Measurements from ENCODE around the gene SERPINB2. TPM values are rescaled to one million over a fixed set of nuclear protein-coding genes. Genes with fewer than 3 reads are reported as not detected.

The SERPINB2 gene, protein sequence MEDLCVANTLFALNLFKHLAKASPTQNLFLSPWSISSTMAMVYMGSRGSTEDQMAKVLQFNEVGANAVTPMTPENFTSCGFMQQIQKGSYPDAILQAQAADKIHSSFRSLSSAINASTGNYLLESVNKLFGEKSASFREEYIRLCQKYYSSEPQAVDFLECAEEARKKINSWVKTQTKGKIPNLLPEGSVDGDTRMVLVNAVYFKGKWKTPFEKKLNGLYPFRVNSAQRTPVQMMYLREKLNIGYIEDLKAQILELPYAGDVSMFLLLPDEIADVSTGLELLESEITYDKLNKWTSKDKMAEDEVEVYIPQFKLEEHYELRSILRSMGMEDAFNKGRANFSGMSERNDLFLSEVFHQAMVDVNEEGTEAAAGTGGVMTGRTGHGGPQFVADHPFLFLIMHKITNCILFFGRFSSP
- total RNA-seq (1 to 10 TPM in 1 of 2 donors, under 1 TPM in 1; 0.27 to 2.0 TPM), polyA plus RNA-seq (under 1 TPM; 0.25 to 0.97 TPM)
- long read RNA-seq, donor 1, partial matches to known transcripts, result 0 of 1 reads
- long read RNA-seq, donor 1, other reads (novel, unspliced or antisense), result 0 of 1 reads
- long read RNA-seq, donor 2, partial matches to known transcripts, result 0 of 1 reads
- long read RNA-seq, donor 2, other reads (novel, unspliced or antisense), result 0 of 1 reads

GRCh38 chr18:63887424-63887823 is at the start of gene SERPINB2:
SERPINB2 (plus strand) TSS chr18:63887705; CDS start chr18:63891445, 3,740 bp downstream.
- intact Hi-C loops (cut with DNase I), result no loop called here
- Histone ChIP-seq H3K9me3 (ENCODE audit: control insufficient read depth, low read length) (no peaks in the 10 kb centered on the region), H3K4me1 (ENCODE audit: control insufficient read depth in 1 of 2, insufficient read depth in 2 of 2, low read length in 2 of 2) (no peaks in the 10 kb centered on the region), H3K4me3 (ENCODE audit: low read length in 2 of 2) (no peak within 1 kb of the TSS), H3K27me3 (ENCODE audit: control insufficient read depth in 1 of 2, insufficient read depth in 2 of 2, low read length in 1 of 2) (no peaks in the 10 kb centered on the region), H3K27ac (ENCODE audit: low read depth in 1 of 2, low read length in 2 of 2) (no peak within 1 kb of the TSS), H3K36me3 (ENCODE audit: control insufficient read depth in 1 of 2, insufficient read depth in 2 of 2, low read length in 1 of 2) (no peaks in the 10 kb centered on the region)
- 78 to 81% methylated on average over 1 of the region's 1 CpG for WGBS, 2 donors
- ATAC-seq (ENCODE audit: low FRiP score) (no peak), DNase-seq (no peak)

GRCh38 chr18:63843008-63843407 is 44.5 kb upstream of the SERPINB2 start:
- Histone ChIP-seq H3K27ac (ENCODE audit: low read depth in 1 of 2, low read length in 2 of 2) (no peak overlapping the region), H3K4me3 (ENCODE audit: low read length in 2 of 2) (no peak overlapping the region), H3K27me3 (ENCODE audit: control insufficient read depth in 1 of 2, insufficient read depth in 2 of 2, low read length in 1 of 2) (no peaks in the 10 kb centered on the region), H3K4me1 (ENCODE audit: control insufficient read depth in 1 of 2, insufficient read depth in 2 of 2, low read length in 2 of 2) (no peaks in the 10 kb centered on the region), H3K36me3 (ENCODE audit: control insufficient read depth in 1 of 2, insufficient read depth in 2 of 2, low read length in 1 of 2) (no peaks in the 10 kb centered on the region), H3K9me3 (ENCODE audit: control insufficient read depth, low read length) (no peaks in the 10 kb centered on the region)
- DNase-seq (no peak), ATAC-seq (ENCODE audit: low FRiP score) (no peak)
- 70% methylated on average over 7 of the region's 7 CpGs for WGBS, 2 donors
- intact Hi-C loops (cut with DNase I), result loop anchor here in 1 of 2 donors (10.0 kb wide), 1 partner anchor 92 kb away; no protein-coding TSS in a partner anchor

- Histone ChIP-seq H3K9me3 (ENCODE audit: control insufficient read depth, low read length) (no peaks in the 10 kb centered on the region), H3K36me3 (ENCODE audit: control insufficient read depth in 1 of 2, insufficient read depth in 2 of 2, low read length in 1 of 2) (no peaks in the 10 kb centered on the region), H3K4me1 (ENCODE audit: control insufficient read depth in 1 of 2, insufficient read depth in 2 of 2, low read length in 2 of 2) (no peaks in the 10 kb centered on the region), H3K4me3 (ENCODE audit: low read length in 2 of 2) (no peak overlapping the region), H3K27me3 (ENCODE audit: control insufficient read depth in 1 of 2, insufficient read depth in 2 of 2, low read length in 1 of 2) (no peaks in the 10 kb centered on the region), H3K27ac (ENCODE audit: low read depth in 1 of 2, low read length in 2 of 2) (no peak overlapping the region)
- DNase-seq (no peak), ATAC-seq (ENCODE audit: low FRiP score) (no peak)
- intact Hi-C loops (cut with DNase I), result loop anchor here in 1 of 2 donors (10.0 kb wide), 1 partner anchor 91 kb away; no protein-coding TSS in a partner anchor
- 16 to 18% methylated on average over 3 of the region's 3 CpGs for WGBS, 2 donors
Measured at GRCh38 chr18:63844254-63844653, 43.3 kb upstream of the SERPINB2 start.

DNA sequence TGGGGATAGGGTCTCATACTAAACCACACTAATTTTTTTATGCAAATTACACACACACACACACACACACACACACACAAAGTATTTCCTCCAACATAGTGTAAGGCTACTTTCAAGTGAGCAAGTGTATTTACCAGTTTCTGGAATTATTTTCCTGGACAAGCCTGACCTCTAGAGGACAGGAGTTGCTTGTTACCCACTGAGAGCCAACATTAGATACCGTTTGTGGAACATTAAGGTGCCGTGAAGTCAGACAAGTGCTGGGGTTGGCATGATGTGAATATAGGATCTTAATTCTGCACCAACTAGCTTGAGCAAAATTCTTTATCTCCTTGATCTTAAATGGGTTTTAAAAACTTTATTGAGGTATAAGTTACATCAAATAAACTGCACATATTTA is 39.3 kb upstream of the SERPINB2 start:
- H3K9me3 ChIP-seq (ENCODE audit: control insufficient read depth, low read length), result no peaks in the 10 kb centered on the region
- no peaks in the 10 kb centered on the region for H3K4me1 ChIP-seq (ENCODE audit: control insufficient read depth in 1 of 2, insufficient read depth in 2 of 2, low read length in 2 of 2)
- H3K27me3 ChIP-seq (ENCODE audit: control insufficient read depth in 1 of 2, insufficient read depth in 2 of 2, low read length in 1 of 2), result no peaks in the 10 kb centered on the region
- DNase-seq, result no peak
- peak; percentile 52 for ATAC-seq (ENCODE audit: low FRiP score)
- 0 to 3% methylated on average over 2 of the region's 2 CpGs for WGBS, 2 donors
- intact Hi-C loops (cut with DNase I), result loop anchor here (5.0 to 10.0 kb wide), 3 partner anchors 87 to 326 kb away; no protein-coding TSS in a partner anchor
- no peak overlapping the region for H3K27ac ChIP-seq (ENCODE audit: low read depth in 1 of 2, low read length in 2 of 2)
- H3K36me3 ChIP-seq (ENCODE audit: control insufficient read depth in 1 of 2, insufficient read depth in 2 of 2, low read length in 1 of 2), result no peaks in the 10 kb centered on the region
- H3K4me3 ChIP-seq (ENCODE audit: low read length in 2 of 2), result no peak overlapping the region

- Histone ChIP-seq H3K27ac (ENCODE audit: low read depth in 1 of 2, low read length in 2 of 2) (no peak overlapping the region), H3K4me1 (ENCODE audit: control insufficient read depth in 1 of 2, insufficient read depth in 2 of 2, low read length in 2 of 2) (no peaks in the 10 kb centered on the region), H3K4me3 (ENCODE audit: low read length in 2 of 2) (no peak overlapping the region), H3K36me3 (ENCODE audit: control insufficient read depth in 1 of 2, insufficient read depth in 2 of 2, low read length in 1 of 2) (no peaks in the 10 kb centered on the region), H3K9me3 (ENCODE audit: control insufficient read depth, low read length) (peaks cover 1% of the 10 kb centered on the region), H3K27me3 (ENCODE audit: control insufficient read depth in 1 of 2, insufficient read depth in 2 of 2, low read length in 1 of 2) (no peaks in the 10 kb centered on the region)
- intact Hi-C loops (cut with DNase I), result loop anchor here in 1 of 2 donors (2.0 kb wide), 1 partner anchor 331 kb away; no protein-coding TSS in a partner anchor
- no peak for DNase-seq
- WGBS, 2 donors, result 64 to 67% methylated on average over 4 of the region's 4 CpGs
- ATAC-seq (ENCODE audit: low FRiP score), result no peak
Measured at GRCh38 chr18:63850020-63850419, 37.5 kb upstream of the SERPINB2 start.

DNA sequence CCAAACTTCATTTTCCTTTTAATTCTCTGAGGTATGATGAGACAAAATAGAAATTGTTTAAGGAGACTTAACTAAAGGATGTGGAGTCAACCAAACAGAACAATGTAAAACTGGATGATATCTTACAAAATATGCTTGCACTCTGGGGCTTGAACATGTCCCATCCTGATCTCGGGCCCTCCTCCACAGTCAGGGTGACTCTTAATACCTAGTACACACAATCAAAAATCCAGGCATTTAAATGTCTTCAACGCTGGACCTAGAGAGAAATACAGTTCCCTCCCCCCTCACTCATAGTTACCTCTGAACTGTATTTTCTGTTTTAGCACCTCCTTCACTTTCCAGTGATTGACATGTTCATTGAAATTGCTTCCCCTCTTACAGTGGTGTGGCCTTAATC is 36.9 kb upstream of the SERPINB2 start:
- H3K27ac ChIP-seq (ENCODE audit: low read depth in 1 of 2, low read length in 2 of 2), result no peak overlapping the region
- H3K9me3 ChIP-seq (ENCODE audit: control insufficient read depth, low read length), result peaks cover 1% of the 10 kb centered on the region
- intact Hi-C loops (cut with DNase I), result loop anchor here in 1 of 2 donors (2.0 kb wide), 1 partner anchor 332 kb away; no protein-coding TSS in a partner anchor
- H3K36me3 ChIP-seq (ENCODE audit: control insufficient read depth in 1 of 2, insufficient read depth in 2 of 2, low read length in 1 of 2), result no peaks in the 10 kb centered on the region
- DNase-seq (no peak), ATAC-seq (ENCODE audit: low FRiP score) (no peak)
- H3K4me3 ChIP-seq (ENCODE audit: low read length in 2 of 2), result no peak overlapping the region
- H3K27me3 ChIP-seq (ENCODE audit: control insufficient read depth in 1 of 2, insufficient read depth in 2 of 2, low read length in 1 of 2), result no peaks in the 10 kb centered on the region
- WGBS, 2 donors, result 69 to 71% methylated on average over 2 of the region's 2 CpGs
- no peaks in the 10 kb centered on the region for H3K4me1 ChIP-seq (ENCODE audit: control insufficient read depth in 1 of 2, insufficient read depth in 2 of 2, low read length in 2 of 2)

GRCh38 chr18:63858456-63858855 is 29.0 kb upstream of the SERPINB2 start:
- intact Hi-C loops (cut with DNase I), result no loop called here
- Histone ChIP-seq H3K4me1 (ENCODE audit: control insufficient read depth in 1 of 2, insufficient read depth in 2 of 2, low read length in 2 of 2) (no peaks in the 10 kb centered on the region), H3K4me3 (ENCODE audit: low read length in 2 of 2) (no peak overlapping the region), H3K9me3 (ENCODE audit: control insufficient read depth, low read length) (peaks cover 3% of the 10 kb centered on the region), H3K36me3 (ENCODE audit: control insufficient read depth in 1 of 2, insufficient read depth in 2 of 2, low read length in 1 of 2) (no peaks in the 10 kb centered on the region), H3K27ac (ENCODE audit: low read depth in 1 of 2, low read length in 2 of 2) (no peak overlapping the region), H3K27me3 (ENCODE audit: control insufficient read depth in 1 of 2, insufficient read depth in 2 of 2, low read length in 1 of 2) (no peaks in the 10 kb centered on the region)
- WGBS, 2 donors, result 53 to 56% methylated on average over 1 of the region's 1 CpG
- no peak for DNase-seq
- no peak for ATAC-seq (ENCODE audit: low FRiP score)

- intact Hi-C loops (cut with DNase I), result no loop called here
- no peaks in the 10 kb centered on the region for H3K36me3 ChIP-seq (ENCODE audit: control insufficient read depth in 1 of 2, insufficient read depth in 2 of 2, low read length in 1 of 2)
- WGBS, 2 donors, result 90 to 93% methylated on average over 2 of the region's 2 CpGs
- H3K27ac ChIP-seq (ENCODE audit: low read depth in 1 of 2, low read length in 2 of 2), result no peak overlapping the region
- ATAC-seq (ENCODE audit: low FRiP score) (no peak), DNase-seq (no peak)
- no peaks in the 10 kb centered on the region for H3K4me1 ChIP-seq (ENCODE audit: control insufficient read depth in 1 of 2, insufficient read depth in 2 of 2, low read length in 2 of 2)
- no peaks in the 10 kb centered on the region for H3K27me3 ChIP-seq (ENCODE audit: control insufficient read depth in 1 of 2, insufficient read depth in 2 of 2, low read length in 1 of 2)
- H3K4me3 ChIP-seq (ENCODE audit: low read length in 2 of 2), result no peak overlapping the region
- H3K9me3 ChIP-seq (ENCODE audit: control insufficient read depth, low read length), result peaks cover 2% of the 10 kb centered on the region
Measured at GRCh38 chr18:63859781-63860475, 27.6 kb upstream of the SERPINB2 start.

Measured in aorta (tissue), 5 donors.